PC-9 (cell line): ENCODE measurements around the gene PTX4. TPM values are rescaled to one million over a fixed set of nuclear protein-coding genes. Genes with fewer than 3 reads are reported as not detected.

ENCODE experiments used
- BruUV-seq: library from RNA; stranded (reverse); fragments of 400-500 nt; replicated peaks from 2 replicates; lab custom pipeline; 2021; lab: Mats Ljungman, UMichigan
- CTCF ChIA-PET: fragments of 300-600 bp; sonication (Branson Sonifier 250); formaldehyde crosslinking; loops from one replicate; lab custom pipeline; 2022; ENCODE audit warnings: antibody characterized with exemption; lab: Charles Lee
- POLR2A ChIA-PET: fragments of 300-600 bp; sonication (Branson Sonifier 250); formaldehyde crosslinking; loops from one replicate; lab custom pipeline; 2022; ENCODE audit warnings: antibody characterized with exemption; ENCODE audit not compliant: unreplicated experiment; lab: Charles Lee
- DNase-seq, 2 experiments: peaks; one replicate each; pipeline versions ENCODE4 v3.0.0 to v3.0.0-alpha.2; 2015 to 2022; ENCODE audit warnings: mixed read lengths in 1 of 2
- H2AFZ ChIP-seq: fragments of 200-600 bp; sonication (generic); 2 replicates; pipeline ENCODE4 v1.8.1; 2017; ENCODE audit warnings: antibody characterized with exemption
- H3F3A ChIP-seq: fragments of 200-600 bp; sonication (generic); 2 replicates; pipeline ENCODE4 v1.8.1; 2017; ENCODE audit warnings: antibody characterized with exemption, mild to moderate bottlenecking, low read depth; ENCODE audit not compliant: insufficient read depth
- H3K27ac ChIP-seq: fragments of 200-600 bp; sonication (generic); 2 replicates; pipeline ENCODE4 v1.6.1; 2016; ENCODE audit warnings: mixed run types
- H3K27me3 ChIP-seq: fragments of 200-600 bp; sonication (generic); 2 replicates; pipeline ENCODE4 v1.6.1; 2016; ENCODE audit warnings: low read depth, mixed run types; ENCODE audit not compliant: insufficient read depth
- H3K36me3 ChIP-seq: fragments of 200-600 bp; sonication (generic); 2 replicates; pipeline ENCODE4 v1.6.1; 2016; ENCODE audit warnings: low read depth, mixed run types
- H3K4me1 ChIP-seq: fragments of 200-600 bp; sonication (generic); replicated peaks from 2 replicates; pipeline ENCODE4 v1.6.1; 2016; ENCODE audit warnings: mixed run types; ENCODE audit not compliant: insufficient read depth
- H3K4me2 ChIP-seq: fragments of 200-600 bp; sonication (generic); 2 replicates; pipeline ENCODE4 v1.6.1; 2017; ENCODE audit warnings: mixed run types
- H3K4me3 ChIP-seq: fragments of 200-600 bp; sonication (generic); 2 replicates; pipeline ENCODE4 v1.6.1; 2016; ENCODE audit warnings: mixed run types
- H3K79me2 ChIP-seq: fragments of 200-600 bp; sonication (generic); 2 replicates; pipeline ENCODE4 v1.6.1; 2017; ENCODE audit warnings: low read depth, mixed run types
- H3K9me2 ChIP-seq: fragments of 200-600 bp; sonication (generic); 2 replicates; pipeline ENCODE4 v1.8.1; 2017; ENCODE audit warnings: mild to moderate bottlenecking; ENCODE audit not compliant: insufficient read depth
- H3K9me3 ChIP-seq: fragments of 200-600 bp; sonication (generic); 2 replicates; pipeline ENCODE4 v1.8.1; 2016; ENCODE audit warnings: low read depth; ENCODE audit not compliant: insufficient read depth
- H4K20me1 ChIP-seq: fragments of 200-600 bp; sonication (generic); 2 replicates; pipeline ENCODE4 v1.8.1; 2017; ENCODE audit not compliant: insufficient read depth
- EZH2 ChIP-seq: fragments of 200-600 bp; sonication (generic); IDR thresholded peaks from 2 replicates; pipeline ENCODE4 v1.8.0; 2017; ENCODE audit warnings: antibody characterized with exemption, low read depth
- intact Hi-C: fragments of 100-400 bp; cut with micrococcal nuclease; formaldehyde crosslinking; loops from one replicate; pipeline ENCODE4 v1.10.0; 2022; ENCODE audit not compliant: unreplicated experiment
- total RNA-seq: library from RNA; stranded (reverse); gene quantifications from 2 replicates; pipeline ENCODE4 v1.2.3, GENCODE V29; 2021
- TF ChIP-seq, protein P1 (sequence below): fragments of 200-600 bp; sonication (generic); conservative IDR thresholded peaks from 2 replicates; pipeline ENCODE4 v1.6.1; 2017; ENCODE audit warnings: mixed run types, antibody characterized with exemption, mild to moderate bottlenecking, moderate library complexity

The PTX4 gene
- total RNA-seq, 1 experiment from 2014 or later, result 0.39 TPM

DNA sequence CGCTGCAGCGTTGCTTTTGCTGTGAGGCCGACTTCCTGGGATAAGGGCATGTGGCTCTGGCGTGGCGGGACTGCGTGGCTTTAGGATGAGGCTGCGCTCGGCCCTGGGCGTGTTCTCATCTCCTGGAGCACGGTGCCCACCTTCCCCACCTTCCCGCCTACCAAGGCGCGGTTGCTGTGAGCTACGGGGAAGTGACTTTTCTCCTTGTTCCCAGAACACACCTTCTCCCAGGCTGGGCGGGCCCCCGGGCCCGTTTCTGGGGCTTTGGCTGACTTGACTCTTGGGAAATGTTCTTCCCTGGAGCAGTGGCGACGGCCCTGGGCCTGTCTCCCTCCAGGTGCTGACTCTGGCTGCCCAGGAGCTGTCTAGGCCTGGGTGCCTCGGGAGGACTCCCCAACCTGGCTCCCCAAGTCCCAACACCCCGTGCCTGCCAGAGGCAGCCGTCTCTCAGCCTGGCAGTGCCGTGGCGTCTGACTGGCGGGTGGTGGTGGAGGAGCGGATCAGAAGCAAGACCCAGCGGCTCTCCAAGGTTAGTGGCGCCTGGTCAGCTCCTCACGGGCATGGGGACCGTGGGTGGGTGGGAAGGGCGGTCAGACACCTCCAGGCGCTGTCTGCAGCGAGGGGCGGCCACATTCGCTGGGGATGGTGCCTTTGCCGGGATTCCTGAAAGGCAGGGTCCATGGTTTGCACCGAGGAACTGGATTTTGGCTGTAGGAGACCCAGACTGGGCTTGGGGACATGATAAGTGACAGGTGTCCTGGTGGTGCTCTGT lies 16.5 kb upstream of the PTX4 start:
- H3K9me3 ChIP-seq, result no peaks in the 10 kb centered on the region
- H3K27me3 ChIP-seq, result no peaks in the 10 kb centered on the region
- TF ChIP-seq, protein P1, sequence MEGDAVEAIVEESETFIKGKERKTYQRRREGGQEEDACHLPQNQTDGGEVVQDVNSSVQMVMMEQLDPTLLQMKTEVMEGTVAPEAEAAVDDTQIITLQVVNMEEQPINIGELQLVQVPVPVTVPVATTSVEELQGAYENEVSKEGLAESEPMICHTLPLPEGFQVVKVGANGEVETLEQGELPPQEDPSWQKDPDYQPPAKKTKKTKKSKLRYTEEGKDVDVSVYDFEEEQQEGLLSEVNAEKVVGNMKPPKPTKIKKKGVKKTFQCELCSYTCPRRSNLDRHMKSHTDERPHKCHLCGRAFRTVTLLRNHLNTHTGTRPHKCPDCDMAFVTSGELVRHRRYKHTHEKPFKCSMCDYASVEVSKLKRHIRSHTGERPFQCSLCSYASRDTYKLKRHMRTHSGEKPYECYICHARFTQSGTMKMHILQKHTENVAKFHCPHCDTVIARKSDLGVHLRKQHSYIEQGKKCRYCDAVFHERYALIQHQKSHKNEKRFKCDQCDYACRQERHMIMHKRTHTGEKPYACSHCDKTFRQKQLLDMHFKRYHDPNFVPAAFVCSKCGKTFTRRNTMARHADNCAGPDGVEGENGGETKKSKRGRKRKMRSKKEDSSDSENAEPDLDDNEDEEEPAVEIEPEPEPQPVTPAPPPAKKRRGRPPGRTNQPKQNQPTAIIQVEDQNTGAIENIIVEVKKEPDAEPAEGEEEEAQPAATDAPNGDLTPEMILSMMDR, result no peak
- TF ChIP-seq EZH2, result no peak
- no peaks in the 10 kb centered on the region for H3K4me1 ChIP-seq
- BruUV-seq, result no TSS peak
- intact Hi-C loops, result no loop called here
- H3K79me2 ChIP-seq, result no peaks in the 10 kb centered on the region
- no peaks in the 10 kb centered on the region for H3F3A ChIP-seq
- CTCF ChIA-PET, result no interaction called here
- no peaks in the 10 kb centered on the region for H3K9me2 ChIP-seq
- DNase-seq, result no peak
- no peak overlapping the region for H3K4me3 ChIP-seq
- POLR2A ChIA-PET, result no interaction called here
- no peak overlapping the region for H2AFZ ChIP-seq
- no peaks in the 10 kb centered on the region for H3K36me3 ChIP-seq
- no peak overlapping the region for H3K4me2 ChIP-seq
- no peak overlapping the region for H3K27ac ChIP-seq
- H4K20me1 ChIP-seq, result no peaks in the 10 kb centered on the region

DNA sequence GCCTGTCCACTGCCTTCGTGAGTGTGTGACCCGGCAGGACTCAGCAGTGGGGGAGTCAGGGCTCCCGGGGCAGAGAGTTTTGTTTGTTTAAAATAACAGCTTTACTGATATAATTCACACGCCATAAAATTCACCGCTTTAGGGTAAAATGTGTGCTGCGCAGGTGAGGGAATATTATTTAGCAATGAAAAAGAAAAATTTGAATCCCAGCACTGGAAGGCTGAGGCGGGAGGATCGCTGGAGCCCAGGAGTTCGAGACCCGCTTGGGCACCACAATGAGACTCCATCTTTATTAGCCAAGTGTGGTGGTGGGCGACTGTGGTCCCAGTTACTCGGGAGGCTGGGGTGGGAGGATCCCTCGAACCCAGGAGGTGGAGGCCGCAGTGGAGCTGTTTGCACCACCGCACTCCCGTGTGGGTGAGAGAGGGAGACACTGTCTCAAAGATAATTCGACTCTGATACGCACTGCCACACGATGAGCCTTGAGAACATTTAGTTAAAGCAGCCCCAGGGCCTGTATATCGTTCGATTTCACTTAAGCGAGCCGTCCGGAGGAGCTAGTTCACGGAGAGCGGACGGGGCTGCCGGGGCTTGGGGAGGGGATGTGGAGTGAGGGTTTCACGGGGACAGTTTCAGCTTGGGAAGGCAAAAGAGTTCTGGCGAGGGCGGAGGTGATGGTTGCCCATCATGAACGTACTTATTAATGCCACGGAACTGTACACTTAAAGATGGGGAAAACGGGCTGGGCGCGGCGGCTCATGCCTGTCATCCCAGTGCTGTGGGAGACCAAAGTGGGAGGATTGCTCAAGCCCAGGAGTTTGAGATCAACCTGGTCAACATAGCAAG lies 14.6 kb upstream of the PTX4 start:
- CTCF ChIA-PET, result interaction anchor here (0.5 kb wide), 1 partner anchor 14 kb away, joined by 4 read pairs; no protein-coding TSS in a partner anchor
- Histone ChIP-seq H3F3A (no peaks in the 10 kb centered on the region), H3K9me2 (no peaks in the 10 kb centered on the region), H3K27me3 (no peaks in the 10 kb centered on the region), H3K27ac (no peak overlapping the region), H3K4me1 (no peaks in the 10 kb centered on the region), H3K4me3 (no peak overlapping the region), H3K9me3 (no peaks in the 10 kb centered on the region), H3K4me2 (no peak overlapping the region), H2AFZ (no peak overlapping the region), H3K79me2 (no peaks in the 10 kb centered on the region), H4K20me1 (no peaks in the 10 kb centered on the region), H3K36me3 (no peaks in the 10 kb centered on the region)
- TF ChIP-seq, protein P1, result no peak
- no peak for TF ChIP-seq EZH2
- BruUV-seq, result no TSS peak
- POLR2A ChIA-PET, result no interaction called here
- intact Hi-C loops, result no loop called here
- DNase-seq, result no peak

DNA sequence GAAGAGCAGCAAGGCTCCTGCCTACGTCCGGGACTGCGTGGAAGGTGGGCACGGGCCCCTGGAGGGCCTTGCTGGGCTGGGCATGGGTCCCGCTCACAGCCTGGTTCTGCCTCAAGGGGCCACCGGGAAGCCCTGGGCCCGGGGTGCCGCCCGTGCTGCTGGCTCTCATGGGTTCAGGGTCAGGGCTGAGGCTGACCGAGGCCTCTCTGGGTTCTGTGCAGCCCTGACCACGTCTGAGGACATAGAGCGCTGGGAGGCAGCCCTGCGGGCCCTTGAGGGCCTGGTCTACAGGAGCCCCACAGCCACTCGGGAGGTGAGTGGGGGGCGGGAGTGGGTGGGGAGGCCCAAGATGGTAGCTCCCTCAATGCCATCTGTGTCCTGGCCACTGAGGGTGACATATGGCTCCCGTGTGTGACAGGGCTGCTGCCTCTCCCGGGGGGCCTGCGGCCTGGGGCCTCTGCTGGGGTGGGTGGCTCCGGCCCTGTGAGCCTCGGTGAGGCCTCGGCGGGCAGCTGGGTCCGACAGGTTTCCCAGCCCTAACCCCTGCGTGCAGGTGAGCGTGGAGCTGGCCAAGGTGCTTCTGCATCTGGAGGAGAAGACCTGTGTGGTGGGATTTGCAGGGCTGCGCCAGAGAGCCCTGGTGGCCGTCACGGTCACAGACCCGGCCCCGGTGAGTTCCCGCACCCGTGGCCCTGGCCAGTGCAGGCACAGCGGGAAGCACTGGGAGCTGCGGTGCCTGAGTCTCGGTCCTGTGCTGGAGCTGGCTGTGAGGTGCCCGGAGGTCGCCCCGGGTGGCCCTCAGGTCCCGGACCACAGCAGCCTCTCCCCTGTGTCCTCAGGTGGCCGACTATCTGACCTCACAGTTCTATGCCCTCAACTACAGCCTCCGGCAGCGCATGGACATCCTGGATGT lies 13.6 kb upstream of the PTX4 start:
- H2AFZ ChIP-seq, result no peak overlapping the region
- intact Hi-C loops, result no loop called here
- H3K9me2 ChIP-seq, result no peaks in the 10 kb centered on the region
- ChIA-PET POLR2A (no interaction called here), CTCF (no interaction called here)
- no peaks in the 10 kb centered on the region for H4K20me1 ChIP-seq
- H3K4me1 ChIP-seq, result no peaks in the 10 kb centered on the region
- H3F3A ChIP-seq, result no peaks in the 10 kb centered on the region
- H3K27ac ChIP-seq, result no peak overlapping the region
- no peak for DNase-seq
- no peak overlapping the region for H3K4me2 ChIP-seq
- TF ChIP-seq, protein P1, result no peak
- TF ChIP-seq EZH2, result no peak
- BruUV-seq, result no TSS peak
- H3K27me3 ChIP-seq, result no peaks in the 10 kb centered on the region
- H3K79me2 ChIP-seq, result no peaks in the 10 kb centered on the region
- no peaks in the 10 kb centered on the region for H3K36me3 ChIP-seq
- H3K4me3 ChIP-seq, result no peak overlapping the region
- no peaks in the 10 kb centered on the region for H3K9me3 ChIP-seq
